Endothelial cell of umbilical vein (primary cell): Measurements from ENCODE around the gene NOL12. TPM values are rescaled to one million over a fixed set of nuclear protein-coding genes. Genes with fewer than 3 reads are reported as not detected.

Experiments
- BruUV-seq: library from RNA; stranded (reverse); fragments of 400-500 nt; replicated peaks from 2 replicates; lab custom pipeline; 2021; lab: Mats Ljungman, UMichigan
- CTCF ChIA-PET: fragments of 300-600, 350-600 bp; sonication (Branson Sonifier 250); formaldehyde crosslinking; loops from one replicate; lab custom pipeline; 2021; ENCODE audit warnings: antibody characterized with exemption, inconsistent platforms; lab: Charles Lee
- POLR2A ChIA-PET: fragments of 300-600, 350-600 bp; sonication (Branson Sonifier 250); formaldehyde crosslinking; loops from one replicate; lab custom pipeline; 2021; ENCODE audit warnings: antibody characterized with exemption, inconsistent platforms; lab: Charles Lee
- DNase-seq: peaks from one replicate; pipeline ENCODE4 v3.0.0-alpha.2; 2011; ENCODE audit warnings: low read depth, low spot score
- FAIRE-seq: peaks from 2 replicates; lab custom pipeline; 2011; peaks lifted over from hg19 to GRCh38; lab: Jason Lieb, UNC
- H2AFZ ChIP-seq: 2 replicates; pipeline ENCODE4 v1.6.0; 2012; ENCODE audit warnings: low read depth, low read length, control low read depth, inconsistent platforms
- H3K27ac ChIP-seq: 2 replicates; pipeline ENCODE4 v1.5.1; 2011; ENCODE audit warnings: low read depth, mild to moderate bottlenecking, control low read depth, low read length, moderate library complexity; ENCODE audit not compliant: insufficient read depth
- H3K27me3 ChIP-seq, 2 experiments: 2 replicates each; pipeline versions ENCODE4 v1.6.0 to v1.6.1; 2011; ENCODE audit warnings: low read length in 2 of 2, mixed read lengths in 1 of 2; ENCODE audit not compliant: control insufficient read depth in 2 of 2, insufficient read depth in 2 of 2
- H3K36me3 ChIP-seq, 2 experiments: 2 replicates in 1 of 2; 3 replicates in 1 of 2; pipeline ENCODE4 v1.5.1; 2011; ENCODE audit warnings: low read length in 2 of 2, mild to moderate bottlenecking in 1 of 2, moderate library complexity in 1 of 2; ENCODE audit not compliant: control insufficient read depth in 2 of 2, insufficient read depth in 2 of 2; ENCODE audit errors: extremely low read depth in 1 of 2
- H3K4me1 ChIP-seq: 3 replicates; pipeline ENCODE4 v1.5.1; 2011; ENCODE audit warnings: mild to moderate bottlenecking, low read length; ENCODE audit not compliant: control insufficient read depth, insufficient read depth; ENCODE audit errors: extremely low read depth
- H3K4me2 ChIP-seq: 2 replicates; pipeline ENCODE4 v1.6.1; 2011; ENCODE audit warnings: low read length, control low read depth, mixed read lengths; ENCODE audit not compliant: insufficient read depth
- H3K4me3 ChIP-seq, 3 experiments: fragments of 200-600 bp in 1 of 3; sonication (generic), shearing (Covaris generic) in 1 of 3; replicated peaks in 1 of 3; 2 replicates each; pipeline ENCODE4 v1.5.1; 2011 to 2016; ENCODE audit warnings: control low read depth in 3 of 3, low read length in 3 of 3, mild to moderate bottlenecking in 2 of 3, inconsistent platforms in 1 of 3, low read depth in 1 of 3, moderate library complexity in 1 of 3; ENCODE audit not compliant: insufficient read depth in 1 of 3
- H3K79me2 ChIP-seq: 2 replicates; pipeline ENCODE4 v1.6.0; 2012; ENCODE audit warnings: low read length, inconsistent platforms; ENCODE audit not compliant: control insufficient read depth, insufficient read depth
- H3K9ac ChIP-seq: replicated peaks from 2 replicates; pipeline ENCODE3; 2011; ENCODE audit warnings: low read length, control low read depth; ENCODE audit not compliant: insufficient read depth; ENCODE audit errors: extremely low read depth
- H3K9me1 ChIP-seq: replicated peaks from 3 replicates; pipeline ENCODE4 v1.6.0; 2011; ENCODE audit warnings: mild to moderate bottlenecking, low read length; ENCODE audit not compliant: control insufficient read depth, insufficient read depth; ENCODE audit errors: extremely low read depth
- H3K9me3 ChIP-seq: replicated peaks from 2 replicates; pipeline ENCODE4 v1.5.1; 2012; ENCODE audit warnings: low read length, inconsistent platforms; ENCODE audit not compliant: control insufficient read depth, insufficient read depth
- H4K20me1 ChIP-seq: replicated peaks from 2 replicates; pipeline ENCODE3; 2011; ENCODE audit warnings: mild to moderate bottlenecking, low read length; ENCODE audit not compliant: control insufficient read depth, insufficient read depth; ENCODE audit errors: extremely low read depth
- EZH2 ChIP-seq: IDR thresholded peaks from 2 replicates; pipeline ENCODE4 v1.6.1; 2012; ENCODE audit warnings: borderline replicate concordance, low read depth, mild to moderate bottlenecking, moderate library complexity, low read length, inconsistent platforms; ENCODE audit not compliant: severe bottlenecking
- FOS ChIP-seq: IDR thresholded peaks from 2 replicates; pipeline ENCODE4 v1.6.1; 2011; ENCODE audit warnings: mild to moderate bottlenecking, low read length, moderate library complexity, borderline replicate concordance; ENCODE audit not compliant: insufficient read depth
- JUN ChIP-seq: IDR thresholded peaks from 2 replicates; pipeline ENCODE4 v1.6.1; 2011; ENCODE audit warnings: borderline replicate concordance, low read depth; ENCODE audit not compliant: insufficient read length, insufficient read depth
- MAX ChIP-seq: IDR thresholded peaks from 2 replicates; pipeline ENCODE4 v1.6.1; 2011; ENCODE audit not compliant: insufficient read depth, insufficient read length
- MYC ChIP-seq: IDR thresholded peaks from one replicate; pipeline ENCODE4 v1.6.1; 2011; ENCODE audit warnings: mild to moderate bottlenecking, low read depth, low read length
- POLR2A ChIP-seq: IDR thresholded peaks from 2 replicates; pipeline ENCODE4 v1.6.1; 2012; ENCODE audit warnings: low read depth, mild to moderate bottlenecking, control low read depth, low read length
- dilution Hi-C: fragments of 300-500 bp; cut with MboI; formaldehyde crosslinking; loops from one replicate; pipeline ENCODE4 v1.15.0; 2019; ENCODE audit warnings: low sequenced_read_pairs; ENCODE audit not compliant: extremely low pct_ligation_motif_present
- intact Hi-C: fragments of 100-400 bp; cut with micrococcal nuclease; formaldehyde crosslinking; loops from one replicate; pipeline ENCODE4 v1.10.0; 2022
- polyA plus RNA-seq, 4 experiments: library from polyadenylated mRNA; depleted of rRNA in 3 of 4; stranded (reverse) in 3 of 4; unstranded in 1 of 4; fragments of >200 nt; gene quantifications; 2 replicates each; pipeline versions ENCODE4 v1.2.1 to v1.2.3, GENCODE V29; 2011 to 2012; ENCODE audit warnings: missing spikeins in 1 of 4
- total RNA-seq: library from RNA; stranded (reverse); gene quantifications from 2 replicates; pipeline ENCODE4 v1.2.3, GENCODE V29; 2021
- TF ChIP-seq, protein P1 (sequence below), 2 donors: IDR thresholded peaks; 1 replicate in 1 of 2; 2 replicates in 1 of 2; pipeline ENCODE4 v1.5.1; 2011; ENCODE audit warnings: low read length in 2 of 2, mild to moderate bottlenecking in 2 of 2, moderate library complexity in 2 of 2, control low read depth in 1 of 2, inconsistent platforms in 1 of 2, low read depth in 1 of 2; ENCODE audit not compliant: insufficient read depth in 1 of 2; ENCODE audit errors: extremely low read depth in 1 of 2

Gene NOL12
- total and polyA plus RNA-seq, 2 donors (not counting 3 experiments of a cell fraction or from before 2014, with no cell fraction given): 23.2 to 29.1 TPM

DNA sequence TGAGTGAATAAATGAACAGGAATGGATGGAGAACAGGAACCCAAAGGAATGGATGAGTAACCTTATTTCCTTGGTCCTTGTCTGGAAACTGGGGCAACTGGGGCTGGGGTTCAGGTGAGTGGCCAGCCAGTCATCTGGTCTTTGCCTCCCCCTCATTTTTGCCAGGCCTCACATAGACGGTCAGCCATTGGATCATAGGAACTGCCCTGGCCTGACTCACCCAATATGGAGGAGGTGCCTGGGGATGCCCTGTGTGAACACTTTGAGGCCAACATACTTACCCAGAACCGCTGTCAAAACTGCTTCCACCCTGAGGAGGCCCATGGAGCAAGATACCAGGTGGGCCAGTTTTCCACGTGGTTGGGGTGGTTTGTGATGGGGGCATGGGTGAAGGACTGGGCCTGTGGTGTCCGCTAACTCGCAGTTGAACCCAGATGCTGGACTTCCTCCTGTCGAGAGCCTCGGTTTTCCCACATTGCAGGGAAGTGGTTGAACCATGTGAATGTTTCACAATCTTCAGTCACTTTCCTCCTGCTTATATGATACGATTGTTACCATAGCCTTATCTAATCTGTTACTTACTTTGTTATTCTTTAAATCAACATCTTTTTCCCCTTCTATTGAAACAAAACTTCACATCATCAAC is 15.1 kb downstream of the NOL12 start:
- FAIRE-seq: no peak
- TF ChIP-seq MYC (no peak), MAX (no peak), FOS (no peak), EZH2 (no peak)
- Histone ChIP-seq H3K4me1 (peaks cover 6% of the 10 kb centered on the region), H3K79me2 (no peaks in the 10 kb centered on the region), H3K9me3 (no peaks in the 10 kb centered on the region), H3K4me3 (no peak overlapping the region), H3K36me3 (no peaks in the 10 kb centered on the region), H3K9me1 (no peaks in the 10 kb centered on the region), H3K9ac (no peak overlapping the region), H3K4me2 (no peak overlapping the region), H3K27ac (no peak overlapping the region), H3K27me3 (no peaks in the 10 kb centered on the region), H4K20me1 (no peaks in the 10 kb centered on the region), H2AFZ (peak overlapping the region; percentile 7)
- CTCF ChIA-PET: no interaction called here
- POLR2A ChIA-PET: no interaction called here
- DNase-seq: peak; percentile 20
- BruUV-seq: no TSS peak
- dilution Hi-C loops (no loop called here), intact Hi-C loops (no loop called here)

- no peak overlapping the region for H3K4me3 ChIP-seq
- FAIRE-seq (no peak), DNase-seq (no peak)
- CTCF ChIA-PET: interaction anchor here (0.7 kb wide), 1 partner anchor 22 kb away, joined by 3 read pairs; no protein-coding TSS in a partner anchor
- intact Hi-C loops: no loop called here
- dilution Hi-C loops: no loop called here
- H3K9ac ChIP-seq: no peak overlapping the region
- H3K36me3 ChIP-seq: no peaks in the 10 kb centered on the region
- peaks cover 5% of the 10 kb centered on the region for H3K4me1 ChIP-seq
- BruUV-seq: no TSS peak
- no peaks in the 10 kb centered on the region for H3K79me2 ChIP-seq
- H3K9me3 ChIP-seq: no peaks in the 10 kb centered on the region
- H3K9me1 ChIP-seq: no peaks in the 10 kb centered on the region
- no peak overlapping the region for H3K4me2 ChIP-seq
- H3K27me3 ChIP-seq: no peaks in the 10 kb centered on the region
- TF ChIP-seq FOS (no peak), JUN (no peak), POLR2A (no peak), MYC (no peak), MAX (no peak)
- TF ChIP-seq, protein P1, sequence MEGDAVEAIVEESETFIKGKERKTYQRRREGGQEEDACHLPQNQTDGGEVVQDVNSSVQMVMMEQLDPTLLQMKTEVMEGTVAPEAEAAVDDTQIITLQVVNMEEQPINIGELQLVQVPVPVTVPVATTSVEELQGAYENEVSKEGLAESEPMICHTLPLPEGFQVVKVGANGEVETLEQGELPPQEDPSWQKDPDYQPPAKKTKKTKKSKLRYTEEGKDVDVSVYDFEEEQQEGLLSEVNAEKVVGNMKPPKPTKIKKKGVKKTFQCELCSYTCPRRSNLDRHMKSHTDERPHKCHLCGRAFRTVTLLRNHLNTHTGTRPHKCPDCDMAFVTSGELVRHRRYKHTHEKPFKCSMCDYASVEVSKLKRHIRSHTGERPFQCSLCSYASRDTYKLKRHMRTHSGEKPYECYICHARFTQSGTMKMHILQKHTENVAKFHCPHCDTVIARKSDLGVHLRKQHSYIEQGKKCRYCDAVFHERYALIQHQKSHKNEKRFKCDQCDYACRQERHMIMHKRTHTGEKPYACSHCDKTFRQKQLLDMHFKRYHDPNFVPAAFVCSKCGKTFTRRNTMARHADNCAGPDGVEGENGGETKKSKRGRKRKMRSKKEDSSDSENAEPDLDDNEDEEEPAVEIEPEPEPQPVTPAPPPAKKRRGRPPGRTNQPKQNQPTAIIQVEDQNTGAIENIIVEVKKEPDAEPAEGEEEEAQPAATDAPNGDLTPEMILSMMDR (IDR thresholded peaks at IDR 0.05; ENCODE audit: extremely low read depth in 1 of 2, insufficient read depth in 1 of 2, low read depth in 1 of 2, low read length in 2 of 2): no peak
- POLR2A ChIA-PET: interaction anchor here (0.7 kb wide), 1 partner anchor 129 kb away, joined by 7 read pairs; no protein-coding TSS in a partner anchor
- no peak overlapping the region for H2AFZ ChIP-seq
- H3K27ac ChIP-seq: no peak overlapping the region
- no peaks in the 10 kb centered on the region for H4K20me1 ChIP-seq
Measured at GRCh38 chr22:37703906-37704305, 17.8 kb downstream of the NOL12 start.
